GM23248 (cell line): ENCODE measurements around the gene CD52. TPM values are rescaled to one million over a fixed set of nuclear protein-coding genes. Genes with fewer than 3 reads are reported as not detected.

Experiments used
- DNase-seq: peaks from one replicate; pipeline ENCODE4 v3.0.0-alpha.2; 2015
- H2AFZ ChIP-seq: fragments of 200-600 bp; sonication (generic); 2 replicates; pipeline ENCODE4 v1.6.1; 2016; ENCODE audit warnings: antibody characterized with exemption
- H3F3A ChIP-seq: fragments of 200-600 bp; sonication (generic); 2 replicates; pipeline ENCODE4 v1.6.1; 2016; ENCODE audit warnings: mild to moderate bottlenecking, antibody characterized with exemption, mixed run types; ENCODE audit not compliant: insufficient read depth
- H3K27ac ChIP-seq: fragments of 200-600 bp; sonication (generic); 2 replicates; pipeline ENCODE4 v1.5.1; 2016; ENCODE audit warnings: mild to moderate bottlenecking
- H3K27me3 ChIP-seq: fragments of 200-600 bp; sonication (generic); replicated peaks from 2 replicates; pipeline ENCODE4 v1.6.1; 2016; ENCODE audit warnings: mild to moderate bottlenecking; ENCODE audit not compliant: insufficient read depth
- H3K36me3 ChIP-seq: fragments of 200-600 bp; sonication (generic); 2 replicates; pipeline ENCODE4 v1.6.1; 2016; ENCODE audit warnings: low read depth, mild to moderate bottlenecking
- H3K4me1 ChIP-seq: fragments of 200-600 bp; sonication (generic); 2 replicates; pipeline ENCODE4 v1.6.1; 2016; ENCODE audit warnings: mild to moderate bottlenecking; ENCODE audit not compliant: insufficient read depth
- H3K4me2 ChIP-seq: fragments of 200-600 bp; sonication (generic); one replicate; pipeline ENCODE4 v1.6.1; 2016; ENCODE audit warnings: mild to moderate bottlenecking; ENCODE audit not compliant: unreplicated experiment
- H3K4me3 ChIP-seq: fragments of 200-600 bp; sonication (generic); 2 replicates; pipeline ENCODE4 v1.5.1; 2016; ENCODE audit warnings: mild to moderate bottlenecking
- H3K79me2 ChIP-seq: fragments of 200-600 bp; sonication (generic); 2 replicates; pipeline ENCODE4 v1.6.1; 2016; ENCODE audit warnings: mild to moderate bottlenecking; ENCODE audit not compliant: insufficient read depth
- H3K9ac ChIP-seq: fragments of 200-600 bp; sonication (generic); 2 replicates; pipeline ENCODE4 v1.6.1; 2016; ENCODE audit warnings: mild to moderate bottlenecking
- H3K9me2 ChIP-seq: fragments of 200-600 bp; sonication (generic); 2 replicates; pipeline ENCODE4 v1.6.1; 2016; ENCODE audit warnings: mixed run types, mild to moderate bottlenecking, moderate library complexity; ENCODE audit not compliant: insufficient read depth
- H3K9me3 ChIP-seq: fragments of 200-600 bp; sonication (generic); one replicate; pipeline ENCODE4 v1.6.1; 2017; ENCODE audit warnings: low read depth
- H4K20me1 ChIP-seq: fragments of 200-600 bp; sonication (generic); 2 replicates; pipeline ENCODE4 v1.6.0; 2016; ENCODE audit not compliant: insufficient read depth
- EZH2 ChIP-seq: fragments of 200-600 bp; sonication (generic); IDR thresholded peaks from 2 replicates; pipeline ENCODE4 v1.6.1; 2018; ENCODE audit warnings: antibody characterized with exemption, mild to moderate bottlenecking; ENCODE audit not compliant: insufficient read depth, poor library complexity, severe bottlenecking
- EZH2phosphoT487 ChIP-seq: fragments of 200-600 bp; sonication (generic); IDR thresholded peaks from 2 replicates; pipeline ENCODE4 v1.6.1; 2018; ENCODE audit warnings: antibody characterized with exemption, moderate library complexity, mild to moderate bottlenecking, low read depth; ENCODE audit not compliant: insufficient read depth
- WGBS, 2 experiments: methylation state at CpG; one replicate each; pipeline ENCODE4 v1.1.6; 2015 to 2017; ENCODE audit warnings: low lambda C conversion rate in 2 of 2, low coverage in 1 of 2; ENCODE audit errors: missing lambda C conversion rate in 2 of 2; 5-methylcytosine and 5-hydroxymethylcytosine counted together
- in situ Hi-C: fragments of 300-500 bp; cut with MboI; formaldehyde crosslinking; loops from 2 replicates; pipeline ENCODE4 v1.15.0; 2020
- polyA plus RNA-seq: library from polyadenylated mRNA; unstranded; fragments of >200 nt; fragmentation: Nextera tagmentation; extraction: Ambion mirVana; gene quantifications from 2 replicates; pipeline ENCODE4 v1.2.1, GENCODE V29; 2016
- total RNA-seq: library from RNA; depleted of rRNA; stranded (reverse); fragments of >200 nt; shearing (Covaris generic); gene quantifications from 2 replicates; pipeline ENCODE4 v1.2.3, GENCODE V29; 2014

CD52 gene
- total and polyA plus RNA-seq, 2 experiments from 2014 or later: not detected

- H3K4me1 ChIP-seq: peaks cover 1% of the 10 kb centered on the region; the same call in 1 of the 2 replicates
- H3K36me3 ChIP-seq: no peaks in the 10 kb centered on the region
- WGBS, 2 experiments: 75 to 79% methylated on average over 14 to 15 of the region's 15 CpGs
- no peak overlapping the region for H3K4me2 ChIP-seq
- no peak overlapping the region for H3K9ac ChIP-seq
- H3K4me3 ChIP-seq: no peak overlapping the region
- DNase-seq: no peak
- H2AFZ ChIP-seq: no peak overlapping the region
- H4K20me1 ChIP-seq: no peaks in the 10 kb centered on the region
- no peaks in the 10 kb centered on the region for H3K9me3 ChIP-seq
- H3K9me2 ChIP-seq: no peaks in the 10 kb centered on the region
- TF ChIP-seq EZH2 (no peak), EZH2phosphoT487 (no peak)
- in situ Hi-C loops: no loop called here
- 0 out of 2 replicates have a peak, but pooled peaks cover under 1% of the 10 kb centered on the region for H3F3A ChIP-seq
- H3K79me2 ChIP-seq: no peaks in the 10 kb centered on the region
- H3K27me3 ChIP-seq: no peaks in the 10 kb centered on the region; the same call in 1 of the 2 replicates
- H3K27ac ChIP-seq: no peak overlapping the region
These were observed 26.6 kb downstream of the CD52 start for GRCh38 chr1:26344147-26344920.

GRCh38 chr1:26345718-26346117, 28.0 kb downstream of the CD52 start:
- Histone ChIP-seq H3K36me3 (no peaks in the 10 kb centered on the region), H3K9ac (no peak overlapping the region), H3K27ac (no peak overlapping the region), H4K20me1 (no peaks in the 10 kb centered on the region), H3K4me2 (no peak overlapping the region), H3F3A (0 out of 2 replicates have a peak, but pooled peaks cover 4% of the 10 kb centered on the region), H3K27me3 (no peaks in the 10 kb centered on the region; the same call in 1 of the 2 replicates), H3K4me1 (peaks cover 3% of the 10 kb centered on the region; the same call in 1 of the 2 replicates), H3K79me2 (no peaks in the 10 kb centered on the region), H3K9me2 (no peaks in the 10 kb centered on the region), H3K9me3 (no peaks in the 10 kb centered on the region), H2AFZ (no peak overlapping the region), H3K4me3 (no peak overlapping the region)
- WGBS, 2 experiments: 74 to 79% methylated on average over 14 to 15 of the region's 15 CpGs
- no peak for TF ChIP-seq EZH2phosphoT487
- TF ChIP-seq EZH2: no peak
- in situ Hi-C loops: no loop called here
- no peak for DNase-seq

- WGBS, 2 experiments: 47% methylated on average over 10 of the region's 10 CpGs
- no peaks in the 10 kb centered on the region; the same call in 1 of the 2 replicates for H3K27me3 ChIP-seq
- no peaks in the 10 kb centered on the region for H3K79me2 ChIP-seq
- 0 out of 2 replicates have a peak, but pooled peaks cover 4% of the 10 kb centered on the region for H3F3A ChIP-seq
- H4K20me1 ChIP-seq: no peaks in the 10 kb centered on the region
- no peak for DNase-seq
- no peaks in the 10 kb centered on the region for H3K9me3 ChIP-seq
- H3K4me2 ChIP-seq: no peak overlapping the region
- H2AFZ ChIP-seq: no peak overlapping the region
- in situ Hi-C loops: no loop called here
- H3K36me3 ChIP-seq: no peaks in the 10 kb centered on the region
- no peak overlapping the region for H3K9ac ChIP-seq
- peaks cover 3% of the 10 kb centered on the region; the same call in 1 of the 2 replicates for H3K4me1 ChIP-seq
- no peak overlapping the region for H3K27ac ChIP-seq
- H3K9me2 ChIP-seq: no peaks in the 10 kb centered on the region
- H3K4me3 ChIP-seq: no peak overlapping the region
- TF ChIP-seq EZH2: no peak
- no peak for TF ChIP-seq EZH2phosphoT487
These were observed 28.7 kb downstream of the CD52 start for GRCh38 chr1:26346274-26347033.

- Histone ChIP-seq H3K9ac (no peak overlapping the region), H3K79me2 (no peaks in the 10 kb centered on the region), H3K4me2 (no peak overlapping the region), H3K4me3 (no peak overlapping the region), H3K9me3 (no peaks in the 10 kb centered on the region), H3K27me3 (no peaks in the 10 kb centered on the region), H3K27ac (peak overlapping the region; percentile 45; the same call in 1 of the 2 replicates), H2AFZ (no peak overlapping the region), H3K9me2 (no peaks in the 10 kb centered on the region), H3K4me1 (peaks cover 3% of the 10 kb centered on the region; the same call in 1 of the 2 replicates), H4K20me1 (no peaks in the 10 kb centered on the region), H3K36me3 (no peaks in the 10 kb centered on the region), H3F3A (0 out of 2 replicates have a peak, but pooled peaks cover 4% of the 10 kb centered on the region)
- DNase-seq: peak; percentile 82
- in situ Hi-C loops: no loop called here
- TF ChIP-seq EZH2phosphoT487: no peak
- no peak for TF ChIP-seq EZH2
- 43 to 45% methylated on average over 7 of the region's 7 CpGs for WGBS, 2 experiments
These were observed 31.6 kb downstream of the CD52 start for GRCh38 chr1:26349188-26349876.
